GM23338 (cell line): Measurements from ENCODE around the gene KCTD3.

Source experiments
- CREB1 ChIP-seq: fragments of 250-450 bp; sonication (Bioruptor Pico); IDR thresholded peaks from 2 replicates; pipeline ENCODE4 v1.5.0; 2020; ENCODE audit warnings: low read depth, mild to moderate bottlenecking, moderate library complexity
- TF ChIP-seq, protein P1 (sequence below), 2 experiments: fragments of 200-600 bp in 1 of 2; sonication (generic) in 1 of 2; conservative IDR thresholded peaks; 2 replicates each; pipeline versions ENCODE4 v1.5.1 to v1.6.1; 2016 to 2017; ENCODE audit warnings: antibody characterized with exemption in 2 of 2, low read depth in 2 of 2, mild to moderate bottlenecking in 2 of 2, moderate library complexity in 1 of 2

DNA sequence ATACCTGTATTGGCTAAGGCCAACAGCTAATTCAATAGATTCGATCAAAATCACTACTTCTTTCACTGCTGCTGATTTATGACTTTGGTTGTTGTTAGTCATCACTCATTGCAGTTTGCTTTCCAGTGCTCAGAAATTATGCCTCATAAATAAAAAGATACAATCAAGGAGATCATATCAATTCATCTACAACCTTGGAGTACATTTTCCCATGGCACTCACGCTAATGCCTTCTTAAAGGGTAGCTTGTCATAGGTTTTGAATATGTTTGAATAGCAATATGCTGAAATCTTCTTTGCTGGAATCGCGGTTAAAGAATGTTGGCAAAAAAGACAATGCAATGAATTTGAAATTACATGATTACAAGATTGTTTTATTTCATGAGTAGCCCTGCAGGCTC, 89.9 kb downstream of the KCTD3 start:
- TF ChIP-seq, protein P1, sequence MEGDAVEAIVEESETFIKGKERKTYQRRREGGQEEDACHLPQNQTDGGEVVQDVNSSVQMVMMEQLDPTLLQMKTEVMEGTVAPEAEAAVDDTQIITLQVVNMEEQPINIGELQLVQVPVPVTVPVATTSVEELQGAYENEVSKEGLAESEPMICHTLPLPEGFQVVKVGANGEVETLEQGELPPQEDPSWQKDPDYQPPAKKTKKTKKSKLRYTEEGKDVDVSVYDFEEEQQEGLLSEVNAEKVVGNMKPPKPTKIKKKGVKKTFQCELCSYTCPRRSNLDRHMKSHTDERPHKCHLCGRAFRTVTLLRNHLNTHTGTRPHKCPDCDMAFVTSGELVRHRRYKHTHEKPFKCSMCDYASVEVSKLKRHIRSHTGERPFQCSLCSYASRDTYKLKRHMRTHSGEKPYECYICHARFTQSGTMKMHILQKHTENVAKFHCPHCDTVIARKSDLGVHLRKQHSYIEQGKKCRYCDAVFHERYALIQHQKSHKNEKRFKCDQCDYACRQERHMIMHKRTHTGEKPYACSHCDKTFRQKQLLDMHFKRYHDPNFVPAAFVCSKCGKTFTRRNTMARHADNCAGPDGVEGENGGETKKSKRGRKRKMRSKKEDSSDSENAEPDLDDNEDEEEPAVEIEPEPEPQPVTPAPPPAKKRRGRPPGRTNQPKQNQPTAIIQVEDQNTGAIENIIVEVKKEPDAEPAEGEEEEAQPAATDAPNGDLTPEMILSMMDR (conservative IDR thresholded peaks at IDR 0.05; ENCODE audit: low read depth in 2 of 2): no peak
- no peak for TF ChIP-seq CREB1
